Hepatocyte (in vitro differentiated cells): ENCODE data around the gene GRK5. TPM values are rescaled to one million over a fixed set of nuclear protein-coding genes. Genes with fewer than 3 reads are reported as not detected.

ENCODE experiments used
- DNase-seq: peaks from one replicate; pipeline ENCODE4 v3.0.0-alpha.2; 2016; ENCODE audit warnings: low spot score
- H2AFZ ChIP-seq: fragments of 200-600 bp; sonication (generic); 2 replicates; pipeline ENCODE4 v1.6.0; 2016; ENCODE audit warnings: antibody characterized with exemption, mild to moderate bottlenecking
- H3K27ac ChIP-seq: fragments of 200-600 bp; sonication (generic); 2 replicates; pipeline ENCODE4 v1.5.1; 2016; ENCODE audit warnings: mild to moderate bottlenecking
- H3K27me3 ChIP-seq: fragments of 200-600 bp; sonication (generic); 2 replicates; pipeline ENCODE4 v1.6.1; 2016
- H3K36me3 ChIP-seq: fragments of 200-600 bp; sonication (generic); replicated peaks from 2 replicates; pipeline ENCODE4 v1.5.1; 2016; ENCODE audit warnings: low read depth; ENCODE audit not compliant: insufficient read depth
- H3K4me1 ChIP-seq: fragments of 200-600 bp; sonication (generic); 2 replicates; pipeline ENCODE4 v1.5.1; 2016; ENCODE audit warnings: mild to moderate bottlenecking, moderate library complexity; ENCODE audit not compliant: insufficient read depth
- H3K4me2 ChIP-seq: fragments of 200-600 bp; sonication (generic); 2 replicates; pipeline ENCODE4 v1.6.0; 2016
- H3K4me3 ChIP-seq: fragments of 200-600 bp; sonication (generic); 2 replicates; pipeline ENCODE4 v1.5.1; 2016; ENCODE audit warnings: mild to moderate bottlenecking
- H3K79me2 ChIP-seq: fragments of 200-600 bp; sonication (generic); 2 replicates; pipeline ENCODE4 v1.6.0; 2017; ENCODE audit warnings: mild to moderate bottlenecking
- H3K9me2 ChIP-seq: fragments of 200-600 bp; sonication (generic); replicated peaks from 2 replicates; pipeline ENCODE4 v1.6.0; 2017; ENCODE audit warnings: mild to moderate bottlenecking; ENCODE audit not compliant: insufficient read depth
- H3K9me3 ChIP-seq: fragments of 200-600 bp; sonication (generic); 2 replicates; pipeline ENCODE4 v1.5.1; 2016; ENCODE audit warnings: low read depth, mild to moderate bottlenecking
- H4K20me1 ChIP-seq: fragments of 200-600 bp; sonication (generic); 2 replicates; pipeline ENCODE4 v1.6.0; 2016; ENCODE audit warnings: mild to moderate bottlenecking; ENCODE audit not compliant: insufficient read depth, poor library complexity, severe bottlenecking
- CTCF ChIP-seq: fragments of 200-600 bp; sonication (generic); IDR thresholded peaks from 2 replicates; pipeline ENCODE4 v1.5.1; 2016; ENCODE audit warnings: antibody characterized with exemption, mild to moderate bottlenecking; ENCODE audit not compliant: poor library complexity
- EZH2 ChIP-seq: fragments of 200-600 bp; sonication (generic); IDR thresholded peaks from 2 replicates; pipeline ENCODE4 v1.6.1; 2016; ENCODE audit warnings: antibody characterized with exemption, mild to moderate bottlenecking, borderline replicate concordance
- EZH2phosphoT487 ChIP-seq: fragments of 200-600 bp; sonication (generic); IDR thresholded peaks from one replicate; pipeline ENCODE4 v1.6.1; 2018; ENCODE audit warnings: antibody characterized with exemption, mild to moderate bottlenecking, low read depth, moderate library complexity; ENCODE audit not compliant: unreplicated experiment, severe bottlenecking
- WGBS: methylation state at CpG from one replicate; pipeline ENCODE4 v1.1.6; 2016; ENCODE audit warnings: low lambda C conversion rate; ENCODE audit errors: missing lambda C conversion rate; 5-methylcytosine and 5-hydroxymethylcytosine counted together
- polyA plus RNA-seq: library from polyadenylated mRNA; unstranded; fragments of >200 nt; fragmentation: Nextera tagmentation; extraction: Ambion mirVana; gene quantifications from 2 replicates; pipeline ENCODE4 v1.2.1, GENCODE V29; 2016
- total RNA-seq: library from RNA; depleted of rRNA; stranded (reverse); fragments of >200 nt; gene quantifications from 2 replicates; pipeline ENCODE4 v1.2.3, GENCODE V29; 2014

The GRK5 gene
- total and polyA plus RNA-seq, 2 experiments from 2014 or later, result 7.6 to 19.9 TPM

DNA sequence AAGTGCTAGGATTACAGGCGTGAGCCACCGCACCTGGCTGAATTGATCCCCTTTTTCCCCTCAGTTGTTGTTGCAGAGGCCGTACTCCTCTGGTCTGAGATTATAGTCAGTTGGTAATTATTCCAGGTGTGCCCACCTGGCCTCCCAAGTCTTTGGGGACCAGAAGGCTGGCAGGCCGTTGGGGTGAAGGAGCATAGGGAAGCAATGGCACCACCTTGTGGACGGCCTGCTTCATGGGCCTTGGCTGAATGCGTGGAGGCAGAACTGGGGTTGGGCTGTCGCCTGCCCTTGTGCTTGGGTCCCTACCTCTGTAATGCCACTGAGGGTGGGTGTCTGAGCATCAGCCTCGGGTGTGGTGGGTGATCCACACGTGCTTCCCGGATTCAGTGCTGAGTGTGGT, 209.5 kb downstream of the GRK5 start:
- H3K9me2 ChIP-seq, result no peaks in the 10 kb centered on the region
- no peaks in the 10 kb centered on the region for H3K36me3 ChIP-seq
- no peaks in the 10 kb centered on the region for H3K27me3 ChIP-seq
- no peak overlapping the region for H3K4me2 ChIP-seq
- H4K20me1 ChIP-seq, result no peaks in the 10 kb centered on the region
- no peak overlapping the region for H3K27ac ChIP-seq
- no peak overlapping the region for H3K4me3 ChIP-seq
- WGBS, result 63% methylated on average over 10 of the region's 10 CpGs
- H2AFZ ChIP-seq, result no peak overlapping the region
- no peaks in the 10 kb centered on the region for H3K79me2 ChIP-seq
- H3K9me3 ChIP-seq, result no peaks in the 10 kb centered on the region
- H3K4me1 ChIP-seq, result peaks cover 20% of the 10 kb centered on the region
- DNase-seq, result peak; percentile 78
- TF ChIP-seq EZH2phosphoT487 (no peak), CTCF (peak; percentile 72), EZH2 (no peak)

DNA sequence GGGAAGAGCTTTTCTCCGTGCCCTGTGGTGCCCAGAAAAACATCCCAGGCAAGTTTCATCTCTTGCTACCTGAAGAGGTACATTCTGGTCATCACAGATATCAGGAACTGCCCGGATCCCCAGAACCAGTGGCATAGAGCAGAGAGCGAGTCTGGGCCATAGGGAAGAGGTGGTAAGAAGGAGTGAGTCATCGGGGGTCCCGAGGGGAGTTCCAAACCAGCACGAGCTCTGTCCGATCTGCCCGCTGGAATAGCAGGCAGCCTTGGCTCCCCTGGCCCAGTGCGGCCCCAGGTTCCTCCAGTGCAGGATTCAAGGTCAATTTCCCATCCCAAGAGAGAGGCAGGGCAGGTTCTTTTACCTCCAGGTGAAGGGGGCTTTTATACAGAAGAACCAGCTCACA, 210.5 kb downstream of the GRK5 start:
- Histone ChIP-seq H4K20me1 (no peaks in the 10 kb centered on the region), H3K4me2 (no peak overlapping the region), H3K4me3 (no peak overlapping the region), H3K9me2 (no peaks in the 10 kb centered on the region), H3K79me2 (no peaks in the 10 kb centered on the region), H3K27ac (no peak overlapping the region), H3K4me1 (peaks cover 11% of the 10 kb centered on the region), H2AFZ (no peak overlapping the region), H3K9me3 (no peaks in the 10 kb centered on the region), H3K27me3 (no peaks in the 10 kb centered on the region), H3K36me3 (no peaks in the 10 kb centered on the region)
- DNase-seq, result no peak
- WGBS, result 94% methylated on average over 9 of the region's 9 CpGs
- TF ChIP-seq EZH2phosphoT487 (no peak), CTCF (no peak), EZH2 (no peak)

GRCh38 chr10:119418362-119418761, 211.0 kb downstream of the GRK5 start:
- 87% methylated on average over 4 of the region's 4 CpGs for WGBS
- Histone ChIP-seq H3K4me3 (no peak overlapping the region), H3K27ac (no peak overlapping the region), H4K20me1 (no peaks in the 10 kb centered on the region), H2AFZ (no peak overlapping the region), H3K4me2 (no peak overlapping the region), H3K9me2 (no peaks in the 10 kb centered on the region), H3K36me3 (no peaks in the 10 kb centered on the region), H3K27me3 (no peaks in the 10 kb centered on the region), H3K79me2 (no peaks in the 10 kb centered on the region), H3K4me1 (peaks cover 6% of the 10 kb centered on the region), H3K9me3 (no peaks in the 10 kb centered on the region)
- TF ChIP-seq CTCF (no peak), EZH2 (no peak), EZH2phosphoT487 (no peak)
- no peak for DNase-seq

GRCh38 chr10:119419931-119420330, 212.6 kb downstream of the GRK5 start:
- 98% methylated on average over 2 of the region's 2 CpGs for WGBS

More at GRCh38 chr10:119419931-119420330, 212.6 kb downstream of the GRK5 start:
- Histone ChIP-seq H4K20me1 (no peaks in the 10 kb centered on the region), H3K79me2 (no peaks in the 10 kb centered on the region), H2AFZ (no peak overlapping the region), H3K9me2 (no peaks in the 10 kb centered on the region), H3K36me3 (no peaks in the 10 kb centered on the region), H3K4me2 (no peak overlapping the region), H3K27me3 (no peaks in the 10 kb centered on the region), H3K4me1 (no peaks in the 10 kb centered on the region), H3K27ac (no peak overlapping the region), H3K4me3 (no peak overlapping the region), H3K9me3 (no peaks in the 10 kb centered on the region)
- TF ChIP-seq CTCF (no peak), EZH2 (no peak), EZH2phosphoT487 (no peak)
- DNase-seq, result no peak
